ENCODE results near the gene BBC3. TPM values are rescaled to one million over a fixed set of nuclear protein-coding genes. Genes with fewer than 3 reads are reported as not detected.

The BBC3 gene
- total RNA-seq, 2 experiments from 2014 or later: 14.0 to 16.7 TPM

- peaks cover 18% of the 10 kb centered on the region for H3K4me1 Mint-ChIP-seq
- H3K4me3 Mint-ChIP-seq: peak overlapping the region; percentile 75
- CTCF ChIA-PET: interaction anchor here (0.9 to 7.6 kb wide), 24 partner anchors 9 to 290 kb away, joined by 3 to 136 read pairs (median 5); partner anchors contain the start of genes DHX34, INAFM1, SAE1 and ZC3H4
- ATAC-seq: peak; percentile 67
- peaks cover 6% of the 10 kb centered on the region for H3K36me3 Mint-ChIP-seq
- H3K27ac Mint-ChIP-seq: peak overlapping the region; percentile 90
- H3K27me3 Mint-ChIP-seq: no peaks in the 10 kb centered on the region
- no peaks in the 10 kb centered on the region for H3K9me3 Mint-ChIP-seq (ENCODE audit: low read depth)
- DNase-seq: peak; percentile 88
Measured at GRCh38 chr19:47225746-47226425, 5.1 kb downstream of the BBC3 start.

- Mint-ChIP-seq H3K27ac (no peak overlapping the region), H3K4me3 (no peak overlapping the region), H3K36me3 (peaks cover 9% of the 10 kb centered on the region), H3K9me3 (ENCODE audit: low read depth) (no peaks in the 10 kb centered on the region), H3K27me3 (no peaks in the 10 kb centered on the region), H3K4me1 (peaks cover 10% of the 10 kb centered on the region)
- ATAC-seq (no peak), DNase-seq (no peak)
- CTCF ChIA-PET: interaction anchor here (6.2 to 7.6 kb wide), 2 partner anchors 10 to 24 kb away, joined by 108 to 136 read pairs; no protein-coding TSS in a partner anchor
Measured at GRCh38 chr19:47221890-47222289, 9.1 kb downstream of the BBC3 start.

- no peak for ATAC-seq
- H3K36me3 Mint-ChIP-seq: peaks cover 9% of the 10 kb centered on the region
- no peaks in the 10 kb centered on the region for H3K27me3 Mint-ChIP-seq
- CTCF ChIA-PET: interaction anchor here (6.2 to 7.6 kb wide), 2 partner anchors 9 to 25 kb away, joined by 108 to 136 read pairs; no protein-coding TSS in a partner anchor
- no peak overlapping the region for H3K4me3 Mint-ChIP-seq
- DNase-seq: no peak
- H3K27ac Mint-ChIP-seq: no peak overlapping the region
- H3K9me3 Mint-ChIP-seq (ENCODE audit: low read depth): no peaks in the 10 kb centered on the region
- H3K4me1 Mint-ChIP-seq: peaks cover 6% of the 10 kb centered on the region
Measured at GRCh38 chr19:47221080-47221841, 9.7 kb downstream of the BBC3 start.

- H3K9me3 Mint-ChIP-seq (ENCODE audit: low read depth): no peaks in the 10 kb centered on the region
Measured at GRCh38 chr19:47215581-47215980, 15.4 kb downstream of the BBC3 start.

GRCh38 chr19:47210689-47211316 lies 20.2 kb downstream of the BBC3 start:
- peak; percentile 85 for ATAC-seq
- Mint-ChIP-seq H3K27me3 (no peaks in the 10 kb centered on the region), H3K4me1 (peaks cover 11% of the 10 kb centered on the region), H3K36me3 (peaks cover 21% of the 10 kb centered on the region), H3K27ac (peak overlapping the region; percentile 92), H3K9me3 (ENCODE audit: low read depth) (no peaks in the 10 kb centered on the region), H3K4me3 (no peak overlapping the region)
- DNase-seq: peak; percentile 90
- CTCF ChIA-PET: interaction anchor here (0.6 to 13.5 kb wide), 40 partner anchors 8 to 280 kb away, joined by 3 to 466 read pairs (median 5); partner anchors contain the start of genes CCDC9, INAFM1 and SAE1

More at GRCh38 chr19:47215581-47215980, 15.4 kb downstream of the BBC3 start:
- no peak overlapping the region for H3K27ac Mint-ChIP-seq
- peaks cover 6% of the 10 kb centered on the region for H3K36me3 Mint-ChIP-seq
- CTCF ChIA-PET: interaction anchor here (1.1 to 13.5 kb wide), 3 partner anchors 10 to 59 kb away, joined by 4 to 466 read pairs (median 9); no protein-coding TSS in a partner anchor
- DNase-seq (no peak), ATAC-seq (no peak)
- H3K27me3 Mint-ChIP-seq: no peaks in the 10 kb centered on the region
- H3K4me1 Mint-ChIP-seq: peaks cover 9% of the 10 kb centered on the region
- H3K4me3 Mint-ChIP-seq: no peak overlapping the region

- ATAC-seq (no peak), DNase-seq (no peak)
- Mint-ChIP-seq H3K27ac (peak overlapping the region; percentile 92), H3K4me3 (no peak overlapping the region), H3K4me1 (peaks cover 11% of the 10 kb centered on the region), H3K9me3 (ENCODE audit: low read depth) (no peaks in the 10 kb centered on the region), H3K27me3 (no peaks in the 10 kb centered on the region), H3K36me3 (peaks cover 25% of the 10 kb centered on the region)
- CTCF ChIA-PET: interaction anchor here (0.6 to 13.5 kb wide), 37 partner anchors 9 to 281 kb away, joined by 3 to 466 read pairs (median 5); partner anchors contain the start of genes CCDC9 and SAE1
Measured at GRCh38 chr19:47210180-47210490, 20.9 kb downstream of the BBC3 start.

GRCh38 chr19:47209319-47210179 lies 21.4 kb downstream of the BBC3 start:
- Mint-ChIP-seq H3K27me3 (no peaks in the 10 kb centered on the region), H3K4me1 (peaks cover 11% of the 10 kb centered on the region), H3K9me3 (ENCODE audit: low read depth) (no peaks in the 10 kb centered on the region), H3K4me3 (no peak overlapping the region), H3K27ac (peak overlapping the region; percentile 57), H3K36me3 (peaks cover 30% of the 10 kb centered on the region)
- CTCF ChIA-PET: interaction anchor here (0.8 to 13.5 kb wide), 24 partner anchors 11 to 197 kb away, joined by 3 to 466 read pairs (median 8); partner anchors contain the start of genes CCDC9 and SAE1
- DNase-seq (no peak), ATAC-seq (no peak)

GRCh38 chr19:47203254-47203653 lies 27.7 kb downstream of the BBC3 start:
- Mint-ChIP-seq H3K4me3 (no peak overlapping the region), H3K27me3 (no peaks in the 10 kb centered on the region), H3K9me3 (ENCODE audit: low read depth) (no peaks in the 10 kb centered on the region), H3K4me1 (no peaks in the 10 kb centered on the region), H3K27ac (no peak overlapping the region), H3K36me3 (peaks cover 33% of the 10 kb centered on the region)
- ATAC-seq: no peak
- no peak for DNase-seq
- CTCF ChIA-PET: no interaction called here

- DNase-seq: no peak
- CTCF ChIA-PET: interaction anchor here (1.2 to 7.5 kb wide), 3 partner anchors 10 to 46 kb away, joined by 5 to 44 read pairs (median 38); no protein-coding TSS in a partner anchor
- H3K36me3 Mint-ChIP-seq: peaks cover 40% of the 10 kb centered on the region
- no peak for ATAC-seq
- no peak overlapping the region for H3K27ac Mint-ChIP-seq
- H3K4me3 Mint-ChIP-seq: no peak overlapping the region
- no peaks in the 10 kb centered on the region for H3K27me3 Mint-ChIP-seq
- H3K9me3 Mint-ChIP-seq (ENCODE audit: low read depth): no peaks in the 10 kb centered on the region
- no peaks in the 10 kb centered on the region for H3K4me1 Mint-ChIP-seq
Measured at GRCh38 chr19:47200530-47200929, 30.5 kb downstream of the BBC3 start.

- Mint-ChIP-seq H3K36me3 (peaks cover 23% of the 10 kb centered on the region), H3K4me1 (no peaks in the 10 kb centered on the region), H3K4me3 (no peak overlapping the region), H3K27ac (no peak overlapping the region), H3K9me3 (ENCODE audit: low read depth) (no peaks in the 10 kb centered on the region), H3K27me3 (no peaks in the 10 kb centered on the region)
- CTCF ChIA-PET: interaction anchor here (5.8 to 7.5 kb wide), 2 partner anchors 13 to 49 kb away, joined by 38 to 44 read pairs; no protein-coding TSS in a partner anchor
- DNase-seq: no peak
- no peak for ATAC-seq
Measured at GRCh38 chr19:47197141-47197540, 33.9 kb downstream of the BBC3 start.

- no peak for DNase-seq
- Mint-ChIP-seq H3K27ac (no peak overlapping the region), H3K27me3 (no peaks in the 10 kb centered on the region), H3K9me3 (ENCODE audit: low read depth) (no peaks in the 10 kb centered on the region), H3K36me3 (peaks cover 25% of the 10 kb centered on the region), H3K4me3 (no peak overlapping the region), H3K4me1 (peaks cover 7% of the 10 kb centered on the region)
- CTCF ChIA-PET: interaction anchor here (0.7 to 7.5 kb wide), 3 partner anchors 15 to 442 kb away, joined by 3 to 44 read pairs (median 3); no protein-coding TSS in a partner anchor
- no peak for ATAC-seq
Measured at GRCh38 chr19:47195434-47195833, 35.6 kb downstream of the BBC3 start.

- Mint-ChIP-seq H3K4me3 (no peak overlapping the region), H3K4me1 (peaks cover 47% of the 10 kb centered on the region), H3K9me3 (ENCODE audit: low read depth) (no peaks in the 10 kb centered on the region), H3K36me3 (peaks cover 28% of the 10 kb centered on the region), H3K27ac (peak overlapping the region; percentile 37), H3K27me3 (no peaks in the 10 kb centered on the region)
- ATAC-seq (peak; percentile 18), DNase-seq (peak; percentile 58)
- CTCF ChIA-PET: interaction anchor here (1.5 kb wide), 2 partner anchors 20 to 36 kb away, joined by 5 read pairs; no protein-coding TSS in a partner anchor
Measured at GRCh38 chr19:47190167-47190727, 40.8 kb downstream of the BBC3 start.
